CD14-positive monocyte (primary cell): ENCODE measurements around the gene AHI1. TPM values are rescaled to one million over a fixed set of nuclear protein-coding genes. Genes with fewer than 3 reads are reported as not detected.

Source experiments
- DNase-seq, 3 donors: peaks; one replicate each; pipeline ENCODE4 v3.0.0-alpha.2; 2011 to 2022
- H2AFZ ChIP-seq: 2 replicates; pipeline ENCODE4 v1.6.0; 2012; ENCODE audit warnings: mild to moderate bottlenecking, low read depth, low read length, inconsistent platforms; ENCODE audit not compliant: insufficient read depth, poor library complexity, severe bottlenecking
- H3K27ac ChIP-seq, 2 donors: 1 replicate in 1 of 2; 2 replicates in 1 of 2; pipeline ENCODE4 v1.5.1; 2012 to 2013; ENCODE audit warnings: low read length in 2 of 2, control low read depth in 1 of 2, inconsistent platforms in 1 of 2, low read depth in 1 of 2, mild to moderate bottlenecking in 1 of 2
- H3K27me3 ChIP-seq, 2 donors: one replicate each; pipeline versions ENCODE4 v1.6.0 to v1.6.1; 2011 to 2013; ENCODE audit warnings: low read length in 2 of 2; ENCODE audit not compliant: control insufficient read depth in 2 of 2, insufficient read depth in 2 of 2
- H3K36me3 ChIP-seq, 2 donors: replicated peaks in 1 of 2; 1 replicate in 1 of 2; 2 replicates in 1 of 2; pipeline versions ENCODE4 v1.5.1 to v1.6.1; 2012 to 2013; ENCODE audit warnings: low read length in 2 of 2, control low read depth in 1 of 2, inconsistent platforms in 1 of 2, mild to moderate bottlenecking in 1 of 2; ENCODE audit not compliant: insufficient read depth in 2 of 2, control insufficient read depth in 1 of 2
- H3K4me1 ChIP-seq, 2 donors: 1 replicate in 1 of 2; 2 replicates in 1 of 2; pipeline versions ENCODE4 v1.5.1 to v1.6.1; 2012 to 2013; ENCODE audit warnings: low read length in 2 of 2, control low read depth in 1 of 2, inconsistent platforms in 1 of 2, mild to moderate bottlenecking in 1 of 2, moderate library complexity in 1 of 2; ENCODE audit not compliant: insufficient read depth in 2 of 2, control insufficient read depth in 1 of 2
- H3K4me2 ChIP-seq: replicated peaks from 2 replicates; pipeline ENCODE3; 2012; ENCODE audit warnings: low read length, moderate library complexity, mild to moderate bottlenecking; ENCODE audit not compliant: poor library complexity, severe bottlenecking; ENCODE audit errors: extremely low read depth
- H3K4me3 ChIP-seq, 3 experiments: fragments of 200-600 bp in 1 of 3; sonication (generic) in 1 of 3; replicated peaks in 1 of 3; 1 replicate in 2 of 3; 2 replicates in 1 of 3; pipeline ENCODE4 v1.5.1; 2011 to 2013; ENCODE audit warnings: low read length in 3 of 3, mild to moderate bottlenecking in 3 of 3, control low read depth in 2 of 3, low read depth in 2 of 3, inconsistent platforms in 1 of 3, moderate library complexity in 1 of 3
- H3K79me2 ChIP-seq: 2 replicates; pipeline ENCODE4 v1.6.0; 2012; ENCODE audit warnings: mild to moderate bottlenecking, control low read depth, inconsistent platforms, low read length, moderate library complexity; ENCODE audit not compliant: insufficient read depth
- H3K9ac ChIP-seq: 2 replicates; pipeline ENCODE4 v1.6.0; 2017; ENCODE audit warnings: low read length, mild to moderate bottlenecking; ENCODE audit not compliant: insufficient read depth, poor library complexity, severe bottlenecking
- H3K9me3 ChIP-seq, 2 donors: replicated peaks in 1 of 2; 1 replicate in 1 of 2; 2 replicates in 1 of 2; pipeline versions ENCODE4 v1.5.1 to v1.6.1; 2012 to 2013; ENCODE audit warnings: low read length in 2 of 2, control low read depth in 1 of 2; ENCODE audit not compliant: control insufficient read depth in 1 of 2, insufficient read depth in 1 of 2
- H4K20me1 ChIP-seq: 2 replicates; pipeline ENCODE4 v1.6.0; 2012; ENCODE audit warnings: mild to moderate bottlenecking, low read length, control low read depth, moderate library complexity; ENCODE audit not compliant: insufficient read depth
- H3K27ac Mint-ChIP-seq, 7 donors: one replicate each; pipeline ENCODE4 v1.8.0; 2020; ENCODE audit warnings: mild to moderate bottlenecking in 7 of 7, mixed read lengths in 7 of 7, moderate library complexity in 6 of 7, inconsistent platforms in 2 of 7
- H3K27me3 Mint-ChIP-seq, 3 donors: one replicate each; pipeline ENCODE4 v1.8.0; 2021 to 2022; ENCODE audit warnings: low read depth in 3 of 3, mild to moderate bottlenecking in 3 of 3, mixed read lengths in 3 of 3, moderate library complexity in 3 of 3, inconsistent platforms in 1 of 3
- H3K36me3 Mint-ChIP-seq, 2 donors: one replicate each; pipeline ENCODE4 v1.8.0; 2020; ENCODE audit warnings: mixed read lengths in 2 of 2, inconsistent platforms in 1 of 2, mild to moderate bottlenecking in 1 of 2
- H3K4me1 Mint-ChIP-seq: one replicate; pipeline ENCODE4 v1.8.0; 2020; ENCODE audit warnings: mild to moderate bottlenecking, mixed read lengths
- H3K4me3 Mint-ChIP-seq, 2 donors: one replicate each; pipeline ENCODE4 v1.8.0; 2020; ENCODE audit warnings: mild to moderate bottlenecking in 2 of 2, mixed read lengths in 2 of 2, moderate library complexity in 1 of 2
- H3K9me3 Mint-ChIP-seq, 7 donors: one replicate each; pipeline ENCODE4 v1.8.0; 2020 to 2022; ENCODE audit warnings: mixed read lengths in 7 of 7, mild to moderate bottlenecking in 6 of 7, moderate library complexity in 6 of 7, inconsistent platforms in 2 of 7
- WGBS: methylation state at CpG from one replicate; pipeline ENCODE4 v1.1.5; 2013; ENCODE audit warnings: missing lambda C conversion rate; ENCODE audit not compliant: insufficient coverage; 5-methylcytosine and 5-hydroxymethylcytosine counted together
- intact Hi-C, 2 donors: fragments of 100-400 bp; cut with micrococcal nuclease; formaldehyde crosslinking; loops; one replicate each; pipeline versions ENCODE4 v1.15.0 to v1.15.1; 2023
- polyA plus RNA-seq, 3 donors: library from polyadenylated mRNA; depleted of rRNA in 1 of 3; unstranded in 2 of 3; stranded (reverse) in 1 of 3; fragments of 300-500 nt in 2 of 3; fragments of >200 nt in 1 of 3; fragmentation: Illumina TruSeq in 2 of 3; gene quantifications; 1 replicate in 2 of 3; 2 replicates in 1 of 3; pipeline ENCODE4 v1.2.3, GENCODE V29; 2012 to 2021
- TF ChIP-seq, protein P1 (sequence below): fragments of 200-600 bp; IDR thresholded peaks from one replicate; pipeline ENCODE4 v1.8.0; 2022; ENCODE audit warnings: antibody characterized with exemption, mild to moderate bottlenecking

The AHI1 gene
- polyA plus RNA-seq, 3 donors, result 0.91 to 2.8 (median 1.4) TPM

DNA sequence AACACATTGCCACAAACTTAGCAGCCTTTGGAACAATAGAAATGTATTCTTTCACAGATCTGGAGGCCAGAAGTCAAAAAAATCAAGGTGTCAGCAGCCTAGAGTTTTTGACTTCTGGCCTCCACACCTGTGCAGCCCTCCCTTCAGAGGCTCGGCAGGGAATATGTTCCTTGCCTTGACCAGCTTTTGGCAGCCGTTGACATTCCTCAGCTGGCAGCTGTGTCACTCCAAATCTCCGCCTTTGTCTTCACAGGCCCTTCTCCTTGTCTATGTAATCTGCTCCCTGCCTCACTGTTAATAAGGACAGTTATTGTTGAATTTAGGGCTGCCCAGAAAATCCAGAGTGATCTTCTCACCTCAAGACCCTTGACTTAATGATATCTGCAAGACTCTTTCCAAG, 17.2 kb upstream of the AHI1 start:
- no peaks in the 10 kb centered on the region for H4K20me1 ChIP-seq
- no peaks in the 10 kb centered on the region for H3K4me1 Mint-ChIP-seq
- H3K9me3 ChIP-seq, result no peaks in the 10 kb centered on the region
- H3K27ac ChIP-seq, result no peak overlapping the region
- TF ChIP-seq, protein P1, sequence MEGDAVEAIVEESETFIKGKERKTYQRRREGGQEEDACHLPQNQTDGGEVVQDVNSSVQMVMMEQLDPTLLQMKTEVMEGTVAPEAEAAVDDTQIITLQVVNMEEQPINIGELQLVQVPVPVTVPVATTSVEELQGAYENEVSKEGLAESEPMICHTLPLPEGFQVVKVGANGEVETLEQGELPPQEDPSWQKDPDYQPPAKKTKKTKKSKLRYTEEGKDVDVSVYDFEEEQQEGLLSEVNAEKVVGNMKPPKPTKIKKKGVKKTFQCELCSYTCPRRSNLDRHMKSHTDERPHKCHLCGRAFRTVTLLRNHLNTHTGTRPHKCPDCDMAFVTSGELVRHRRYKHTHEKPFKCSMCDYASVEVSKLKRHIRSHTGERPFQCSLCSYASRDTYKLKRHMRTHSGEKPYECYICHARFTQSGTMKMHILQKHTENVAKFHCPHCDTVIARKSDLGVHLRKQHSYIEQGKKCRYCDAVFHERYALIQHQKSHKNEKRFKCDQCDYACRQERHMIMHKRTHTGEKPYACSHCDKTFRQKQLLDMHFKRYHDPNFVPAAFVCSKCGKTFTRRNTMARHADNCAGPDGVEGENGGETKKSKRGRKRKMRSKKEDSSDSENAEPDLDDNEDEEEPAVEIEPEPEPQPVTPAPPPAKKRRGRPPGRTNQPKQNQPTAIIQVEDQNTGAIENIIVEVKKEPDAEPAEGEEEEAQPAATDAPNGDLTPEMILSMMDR, result no peak
- no peaks in the 10 kb centered on the region for H3K36me3 Mint-ChIP-seq
- intact Hi-C loops, result no loop called here
- H2AFZ ChIP-seq, result no peak overlapping the region
- H3K4me1 ChIP-seq, result no peaks in the 10 kb centered on the region
- H3K27me3 Mint-ChIP-seq, result no peaks in the 10 kb centered on the region
- no peak overlapping the region for H3K4me3 Mint-ChIP-seq
- no peak overlapping the region for H3K4me3 ChIP-seq
- H3K27ac Mint-ChIP-seq, result peak overlapping the region in 1 of 7 donors; percentile 27
- H3K27me3 ChIP-seq, result no peaks in the 10 kb centered on the region
- H3K4me2 ChIP-seq, result no peak overlapping the region
- no peaks in the 10 kb centered on the region for H3K36me3 ChIP-seq
- peaks cover 0 to 9% (median 0%) of the 10 kb centered on the region in 7 donors for H3K9me3 Mint-ChIP-seq
- no peak for DNase-seq
- WGBS, result 80% methylated on average over 1 of the region's 3 CpGs
- H3K79me2 ChIP-seq, result no peaks in the 10 kb centered on the region
- no peak overlapping the region for H3K9ac ChIP-seq

DNA sequence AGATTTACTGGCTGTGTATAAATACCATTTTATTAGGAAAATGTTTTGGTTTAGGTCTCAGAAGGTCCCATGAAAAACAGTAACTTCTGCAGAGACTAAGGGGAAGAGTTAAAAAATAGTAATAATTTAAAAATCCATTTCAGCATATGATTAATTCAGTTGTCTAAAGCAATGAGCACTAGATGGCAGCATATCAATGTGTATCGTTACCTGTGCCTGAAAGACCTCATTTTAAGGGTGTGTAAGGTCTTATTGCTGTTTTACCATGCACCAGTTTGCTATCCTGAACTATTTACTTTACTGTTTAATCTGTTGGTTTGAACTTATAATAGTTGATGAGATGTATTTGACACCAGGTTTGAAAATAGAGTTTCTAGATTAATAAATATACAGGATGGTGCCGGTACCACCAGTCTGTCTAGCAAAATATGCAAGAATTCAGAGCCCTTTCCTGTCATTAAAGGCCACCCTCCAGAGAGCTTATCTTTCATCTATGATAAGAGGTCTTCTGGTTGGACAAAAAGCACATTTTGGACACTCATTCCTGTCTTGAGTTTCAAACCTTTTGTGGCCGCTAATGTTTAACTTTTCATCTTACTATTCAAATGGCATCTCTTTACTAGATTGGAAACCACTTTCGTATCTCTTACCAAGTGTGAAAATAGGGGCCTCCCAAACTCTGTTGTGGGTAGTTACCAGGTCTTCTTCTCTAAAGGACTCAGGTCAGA, 8.9 kb upstream of the AHI1 start:
- Mint-ChIP-seq H3K4me3 (no peak overlapping the region), H3K27ac (no peak overlapping the region), H3K36me3 (no peaks in the 10 kb centered on the region), H3K9me3 (no peaks in the 10 kb centered on the region), H3K4me1 (no peaks in the 10 kb centered on the region), H3K27me3 (no peaks in the 10 kb centered on the region)
- peak in 2 of 3 donors; percentile 28 to 49 for DNase-seq
- Histone ChIP-seq H4K20me1 (no peaks in the 10 kb centered on the region), H3K4me2 (no peak overlapping the region), H3K79me2 (no peaks in the 10 kb centered on the region), H3K27me3 (no peaks in the 10 kb centered on the region), H3K4me3 (no peak overlapping the region), H3K9ac (no peak overlapping the region), H3K36me3 (no peaks in the 10 kb centered on the region), H3K4me1 (no peaks in the 10 kb centered on the region), H2AFZ (no peak overlapping the region), H3K27ac (no peak overlapping the region), H3K9me3 (no peaks in the 10 kb centered on the region)
- intact Hi-C loops, result loop anchor here in 1 of 2 donors (10.0 kb wide), 1 partner anchor 718 kb away; no protein-coding TSS in a partner anchor
- no CpG with 5 or more reads among the region's 4 CpGs for WGBS
- TF ChIP-seq, protein P1, result peak; percentile 65
